OCI-LY1 (cell line): ENCODE data around the gene DENND1A.

Source experiments
- EZH2 ChIP-seq: fragments of 200-600 bp; sonication (generic), shearing (Covaris generic); IDR thresholded peaks from 2 replicates; pipeline ENCODE4 v1.8.0; 2017; ENCODE audit warnings: borderline replicate concordance, mixed run types, mild to moderate bottlenecking, antibody characterized with exemption, low read length, moderate library complexity, mixed read lengths
- TF ChIP-seq, protein P1 (sequence below): fragments of 200-600 bp; sonication (generic), shearing (Covaris generic); IDR thresholded peaks from 2 replicates; pipeline ENCODE4 v1.5.1; 2017; ENCODE audit warnings: mild to moderate bottlenecking, antibody characterized with exemption, low read length, moderate library complexity, mixed read lengths

DNA sequence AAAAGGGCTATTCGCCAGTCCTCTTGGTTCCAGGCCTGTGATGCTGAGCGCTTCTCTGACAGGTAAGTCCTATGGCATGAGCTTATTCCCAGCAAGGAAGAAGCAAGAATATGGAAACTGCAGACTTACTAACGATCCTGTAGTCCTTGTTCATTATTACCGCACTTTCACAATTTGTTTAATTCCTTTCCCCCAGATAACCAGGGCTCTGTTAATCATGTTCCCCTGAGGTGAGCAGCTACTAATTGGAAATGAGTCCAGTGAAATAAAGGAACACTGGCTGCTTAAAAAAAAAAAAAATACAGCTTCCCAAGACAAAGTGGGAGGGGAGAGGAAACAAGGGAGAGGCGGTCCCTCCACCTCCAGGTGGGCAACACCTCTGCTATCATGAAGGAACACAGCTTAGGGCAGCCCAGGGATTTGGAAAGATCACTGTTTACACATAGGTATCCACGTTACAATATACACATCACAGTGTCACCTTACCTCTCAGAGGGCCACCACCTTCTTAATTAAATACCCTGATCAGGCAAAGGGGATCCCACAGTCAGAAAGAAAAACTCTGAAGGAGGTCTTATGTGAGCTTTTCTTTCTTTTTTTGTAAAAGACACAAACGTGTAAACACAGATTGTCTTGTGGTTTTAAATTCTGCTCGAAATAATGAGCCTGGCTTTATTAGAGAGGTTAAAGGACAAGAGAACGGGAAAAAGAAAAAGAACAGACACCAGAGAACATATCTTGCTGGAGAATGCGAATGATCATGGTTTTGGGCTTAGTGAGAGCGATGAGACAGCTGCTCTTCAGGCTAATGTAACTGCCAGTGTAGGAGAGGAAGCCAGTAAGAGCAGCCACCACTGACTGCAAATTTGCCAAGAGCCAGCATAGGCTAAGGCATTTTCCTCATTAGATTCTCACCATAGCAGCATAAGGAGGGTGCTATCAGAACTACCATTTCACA is 315.3 kb downstream of the DENND1A start:
- TF ChIP-seq, protein P1, sequence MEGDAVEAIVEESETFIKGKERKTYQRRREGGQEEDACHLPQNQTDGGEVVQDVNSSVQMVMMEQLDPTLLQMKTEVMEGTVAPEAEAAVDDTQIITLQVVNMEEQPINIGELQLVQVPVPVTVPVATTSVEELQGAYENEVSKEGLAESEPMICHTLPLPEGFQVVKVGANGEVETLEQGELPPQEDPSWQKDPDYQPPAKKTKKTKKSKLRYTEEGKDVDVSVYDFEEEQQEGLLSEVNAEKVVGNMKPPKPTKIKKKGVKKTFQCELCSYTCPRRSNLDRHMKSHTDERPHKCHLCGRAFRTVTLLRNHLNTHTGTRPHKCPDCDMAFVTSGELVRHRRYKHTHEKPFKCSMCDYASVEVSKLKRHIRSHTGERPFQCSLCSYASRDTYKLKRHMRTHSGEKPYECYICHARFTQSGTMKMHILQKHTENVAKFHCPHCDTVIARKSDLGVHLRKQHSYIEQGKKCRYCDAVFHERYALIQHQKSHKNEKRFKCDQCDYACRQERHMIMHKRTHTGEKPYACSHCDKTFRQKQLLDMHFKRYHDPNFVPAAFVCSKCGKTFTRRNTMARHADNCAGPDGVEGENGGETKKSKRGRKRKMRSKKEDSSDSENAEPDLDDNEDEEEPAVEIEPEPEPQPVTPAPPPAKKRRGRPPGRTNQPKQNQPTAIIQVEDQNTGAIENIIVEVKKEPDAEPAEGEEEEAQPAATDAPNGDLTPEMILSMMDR, result no peak
- TF ChIP-seq EZH2, result no peak
